Aorta (tissue), 5 donors: ENCODE data around the gene METRNL. TPM values are rescaled to one million over a fixed set of nuclear protein-coding genes. Genes with fewer than 3 reads are reported as not detected.
A peak's percentile ranks its signal among the peaks of the same experiment; 100 is the strongest.
"Not testable (repeated sequence)": the region's sequence is repeated elsewhere in the genome, so short reads cannot be mapped to it uniquely, and the experiment has no call there.

Experiments
- ATAC-seq: fragments of 200-7000 bp; cut with Tn5 transposase; one replicate; pipeline ENCODE4 v1.9.1; 2022; ENCODE audit warnings: moderate library complexity; ENCODE audit not compliant: low FRiP score
- DNase-seq, 2 donors: peaks; one replicate each; pipeline ENCODE4 v3.0.0-alpha.2; 2020
- H3K27ac ChIP-seq, 2 donors: one replicate each; pipeline ENCODE4 v1.5.1; 2013; ENCODE audit warnings: low read length in 2 of 2, mild to moderate bottlenecking in 2 of 2, moderate library complexity in 2 of 2, control low read depth in 1 of 2, inconsistent platforms in 1 of 2, low read depth in 1 of 2
- H3K27me3 ChIP-seq, 2 donors: one replicate each; pipeline ENCODE4 v1.6.1; 2013; ENCODE audit warnings: control low read depth in 1 of 2, low read length in 1 of 2, mild to moderate bottlenecking in 1 of 2, moderate library complexity in 1 of 2; ENCODE audit not compliant: insufficient read depth in 2 of 2, control insufficient read depth in 1 of 2
- H3K36me3 ChIP-seq, 2 donors: one replicate each; pipeline ENCODE4 v1.6.1; 2013; ENCODE audit warnings: control low read depth in 1 of 2, low read length in 1 of 2, mild to moderate bottlenecking in 1 of 2; ENCODE audit not compliant: insufficient read depth in 2 of 2, control insufficient read depth in 1 of 2
- H3K4me1 ChIP-seq, 2 donors: one replicate each; pipeline ENCODE4 v1.6.1; 2013; ENCODE audit warnings: low read length in 2 of 2, control low read depth in 1 of 2, mild to moderate bottlenecking in 1 of 2, moderate library complexity in 1 of 2; ENCODE audit not compliant: insufficient read depth in 2 of 2, control insufficient read depth in 1 of 2
- H3K4me3 ChIP-seq, 2 donors: one replicate each; pipeline ENCODE4 v1.5.1; 2013; ENCODE audit warnings: low read length in 2 of 2, control low read depth in 1 of 2, mild to moderate bottlenecking in 1 of 2
- H3K9me3 ChIP-seq: one replicate; pipeline ENCODE4 v1.6.1; 2013; ENCODE audit warnings: mild to moderate bottlenecking, low read length; ENCODE audit not compliant: control insufficient read depth
- WGBS, 2 donors: extraction: QIAGEN DNeasy Blood & Tissue Kit; methylation state at CpG; one replicate each; pipeline ENCODE4 v1.1.7; 2013; 5-methylcytosine and 5-hydroxymethylcytosine counted together
- intact Hi-C, 2 donors: fragments of 100-400 bp; cut with DNase I; formaldehyde crosslinking; loops; one replicate each; pipeline versions ENCODE4 v1.14.2 to v1.15.0; 2022
- polyA plus RNA-seq, 2 donors: library from polyadenylated mRNA; stranded (reverse); fragments of 200-250 nt; gene quantifications; one replicate each; pipeline ENCODE4 v1.2.3, GENCODE V29; 2013
- total RNA-seq, 2 donors: library from RNA; stranded (reverse); fragmentation: NEBNext Ultra II Directional; extraction: Animal tissue kit (Norgen Biotek cat#: 25700); gene quantifications; one replicate each; pipeline ENCODE4 v1.2.1, GENCODE V29; 2021
- donor health status: healthy with polysubstance abuse.
- donor health status: Bipolar disorder and iron deficiency.
- donor health status: DM: no; HTN: no; CAD: no.
- donor health status: DM: no; HTN: no; CAD: no.
- donor health status: DM: yes; HTN: yes; CAD: no.

Gene METRNL
- total and polyA plus RNA-seq, 4 donors, result 35.3 to 176 (median 104) TPM

DNA sequence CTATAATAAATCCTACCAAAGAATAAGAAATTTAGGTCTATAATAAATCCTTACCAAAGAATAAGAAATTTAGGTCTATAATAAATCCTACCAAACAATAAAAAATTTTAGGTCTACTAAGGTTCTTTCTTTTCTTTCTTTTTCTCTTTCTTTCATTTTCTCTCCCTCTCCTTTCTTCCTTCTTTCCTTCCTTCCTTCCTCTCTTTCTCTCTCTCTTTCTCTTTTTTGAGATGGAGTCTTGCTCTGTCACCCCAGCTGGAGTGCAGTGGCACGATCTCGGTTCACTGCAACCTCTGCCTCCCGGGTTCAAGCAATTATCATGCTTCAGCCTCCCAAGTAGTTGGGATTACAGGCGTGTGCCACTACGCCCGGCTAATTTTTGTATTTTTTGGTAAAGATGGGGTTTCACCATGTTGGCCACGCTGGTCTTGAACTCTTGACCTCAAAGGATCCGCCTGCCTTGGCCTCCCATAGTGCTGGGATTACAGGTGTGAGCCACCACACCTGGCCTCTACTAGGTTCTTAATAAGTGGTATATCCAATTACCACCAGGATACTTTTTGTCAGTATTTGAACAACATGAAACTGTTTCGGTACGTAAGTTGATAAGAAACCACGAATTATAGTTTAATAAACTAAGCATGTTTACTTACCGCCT lies 31.5 kb upstream of the METRNL start:
- H3K36me3 ChIP-seq, DNase-seq, intact Hi-C loops, H3K27ac ChIP-seq, ATAC-seq, H3K4me3 ChIP-seq, H3K4me1 ChIP-seq, H3K27me3 ChIP-seq, H3K9me3 ChIP-seq: not testable (repeated sequence)
- 92 to 93% methylated on average over 12 of the region's 12 CpGs for WGBS, 2 donors

DNA sequence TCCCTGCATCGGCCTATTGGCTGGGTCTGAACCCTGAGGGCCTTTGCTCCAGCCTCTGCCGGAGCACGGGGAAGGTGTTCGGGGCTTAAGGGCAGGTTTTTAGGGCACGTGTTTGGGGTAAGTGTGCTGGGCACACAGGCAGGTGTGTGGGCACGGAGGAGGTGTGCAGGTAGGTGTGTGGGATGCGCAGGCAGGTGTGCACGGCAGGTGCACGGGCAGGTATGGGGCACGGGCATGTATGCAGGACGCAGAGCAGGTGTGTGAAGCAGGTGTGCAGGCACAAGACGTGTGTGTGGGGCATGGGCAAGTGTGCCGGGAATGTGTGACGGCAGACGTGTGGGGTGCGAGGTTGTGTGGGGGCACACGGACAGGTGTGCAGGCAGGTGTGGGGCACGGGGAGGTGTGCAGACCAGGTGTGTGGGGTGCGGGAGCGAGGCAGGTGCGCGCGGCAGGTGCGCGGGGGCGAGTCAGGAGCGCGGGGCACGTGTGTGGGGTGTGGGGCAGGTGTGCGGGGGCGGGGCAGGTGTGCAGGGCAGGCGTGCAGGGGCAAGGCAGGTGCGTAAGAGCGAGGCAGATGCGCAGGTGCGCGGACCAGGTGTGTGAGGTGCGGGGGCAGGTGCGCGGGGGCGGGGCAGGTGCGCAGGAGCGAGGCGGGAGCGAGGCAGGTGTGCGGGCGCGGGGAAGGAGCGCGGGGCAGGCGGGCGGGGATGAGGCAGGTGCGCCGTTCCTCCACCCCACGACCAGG lies 28.6 kb upstream of the METRNL start:
- no peaks in the 10 kb centered on the region for H3K27me3 ChIP-seq
- H3K9me3 ChIP-seq, result no peaks in the 10 kb centered on the region
- DNase-seq, result no peak
- ATAC-seq, result peak; percentile 7
- H3K4me3 ChIP-seq, result peak overlapping the region in 1 of 2 donors; percentile 18
- intact Hi-C loops, result no loop called here
- H3K36me3 ChIP-seq, result no peaks in the 10 kb centered on the region
- WGBS, 2 donors, result 32 to 33% methylated on average over 43 to 55 of the region's 55 CpGs
- H3K4me1 ChIP-seq, result no peaks in the 10 kb centered on the region
- H3K27ac ChIP-seq, result no peak overlapping the region

DNA sequence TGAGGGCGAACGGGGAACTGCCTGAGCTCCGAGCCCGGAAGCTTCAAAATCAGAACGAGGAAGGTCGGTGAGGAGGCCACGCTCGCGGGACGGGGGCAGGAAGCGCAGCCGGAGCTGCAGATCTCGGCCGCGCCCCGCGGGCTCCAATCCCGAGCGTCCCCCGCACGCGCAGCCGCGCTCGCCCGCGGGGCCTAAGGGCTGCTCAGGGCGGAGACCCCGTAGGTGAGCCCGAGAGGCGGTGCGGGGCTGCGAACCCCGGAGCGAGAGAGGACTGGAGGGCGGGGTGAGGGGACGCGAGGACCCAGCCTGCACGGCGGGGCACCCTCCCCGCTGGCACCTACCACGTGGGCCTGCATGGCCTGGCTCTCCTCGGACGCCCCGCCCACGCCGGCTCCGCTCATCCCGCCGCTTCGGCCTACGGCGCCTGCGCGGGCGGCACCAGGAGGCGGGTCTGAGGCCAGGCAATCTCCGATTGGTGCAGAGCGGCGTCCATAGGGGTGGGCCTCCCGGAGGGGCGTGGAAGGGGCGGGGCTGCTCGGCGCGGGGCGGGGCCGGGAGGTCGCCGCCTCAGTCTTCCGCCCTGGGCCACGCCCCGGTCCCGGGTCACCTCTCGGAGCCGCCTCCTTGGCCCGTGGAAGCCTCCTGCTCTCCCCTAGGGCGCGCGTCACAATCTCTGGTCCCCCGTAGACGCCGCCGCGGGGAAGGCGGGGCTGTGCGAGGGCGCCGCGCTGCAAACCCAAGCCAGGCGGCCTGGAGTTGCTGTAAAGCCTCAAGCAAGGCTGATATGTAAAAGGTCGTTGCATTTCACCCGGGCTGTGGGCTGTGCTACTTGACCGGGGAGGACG lies 27.8 kb upstream of the METRNL start:
- ATAC-seq, result peak; percentile 98
- Histone ChIP-seq H3K4me3 (peak overlapping the region in 1 of 2 donors; percentile 18), H3K27me3 (no peaks in the 10 kb centered on the region), H3K27ac (peak overlapping the region in 1 of 2 donors; percentile 55), H3K4me1 (no peaks in the 10 kb centered on the region), H3K36me3 (no peaks in the 10 kb centered on the region), H3K9me3 (no peaks in the 10 kb centered on the region)
- peak; percentile 98 to 99 for DNase-seq
- WGBS, 2 donors, result 0% methylated on average over 51 to 95 of the region's 95 CpGs
- intact Hi-C loops, result no loop called here

DNA sequence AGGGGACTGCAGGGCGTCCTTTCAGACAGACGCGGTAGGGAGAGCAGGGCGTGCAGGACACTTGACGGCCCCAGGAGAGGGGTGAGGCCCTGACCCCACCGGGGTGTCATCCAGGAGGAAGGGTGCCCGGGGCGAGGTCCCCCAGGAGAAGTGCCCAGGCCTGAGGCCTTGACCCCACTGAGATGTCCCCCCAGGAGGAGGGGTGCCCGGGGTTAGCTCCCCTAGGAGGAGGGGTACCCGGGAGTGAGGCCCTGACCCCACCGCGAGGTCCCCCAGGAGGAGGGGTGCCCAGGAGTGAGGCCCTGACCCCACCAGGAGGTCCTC lies 27.2 kb upstream of the METRNL start:
- H3K4me3 ChIP-seq, result no peak overlapping the region
- WGBS, 2 donors, result 41 to 47% methylated on average over 12 of the region's 12 CpGs
- DNase-seq (no peak), ATAC-seq (no peak)
- H3K36me3 ChIP-seq, result no peaks in the 10 kb centered on the region
- intact Hi-C loops, result no loop called here
- peak overlapping the region in 1 of 2 donors; percentile 55 for H3K27ac ChIP-seq
- H3K27me3 ChIP-seq, result no peaks in the 10 kb centered on the region
- no peaks in the 10 kb centered on the region for H3K9me3 ChIP-seq
- no peaks in the 10 kb centered on the region for H3K4me1 ChIP-seq

DNA sequence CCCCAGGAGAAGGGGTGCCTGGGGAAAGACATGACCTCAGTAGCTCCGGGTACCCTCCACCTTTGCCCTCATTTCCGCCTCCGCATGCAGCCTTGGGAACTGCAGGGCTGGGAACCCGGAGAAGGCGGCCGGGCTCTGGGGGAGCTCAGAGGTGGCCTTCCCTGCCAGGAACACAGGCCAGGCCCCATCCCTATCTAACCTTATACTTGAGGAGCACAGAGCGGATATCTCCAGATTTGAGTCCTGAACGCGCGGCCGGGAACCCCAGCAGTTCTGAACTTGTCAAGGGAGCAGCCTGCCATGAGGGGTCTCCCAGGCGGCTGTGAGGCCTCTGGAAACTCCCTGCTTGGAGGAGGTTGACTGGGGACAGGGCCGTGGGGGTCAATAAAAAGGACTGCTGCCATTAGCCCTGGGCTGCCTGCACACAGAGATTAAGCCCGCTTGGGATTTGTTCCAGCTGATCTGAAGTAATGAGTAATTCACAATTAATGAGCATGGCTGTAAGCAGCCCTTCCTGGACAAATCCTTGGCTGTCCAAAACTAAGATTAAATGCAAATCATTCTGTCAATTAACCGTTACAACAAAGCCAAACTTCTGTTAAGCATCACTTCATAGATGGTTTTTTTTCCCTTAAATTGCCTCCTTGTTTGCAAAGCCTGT lies 26.3 kb upstream of the METRNL start:
- H3K27ac ChIP-seq, result peak overlapping the region in 1 of 2 donors; percentile 10
- no peak for ATAC-seq
- H3K9me3 ChIP-seq, result no peaks in the 10 kb centered on the region
- 87 to 89% methylated on average over 15 of the region's 15 CpGs for WGBS, 2 donors
- H3K4me1 ChIP-seq, result no peaks in the 10 kb centered on the region
- H3K4me3 ChIP-seq, result no peak overlapping the region
- H3K27me3 ChIP-seq, result no peaks in the 10 kb centered on the region
- H3K36me3 ChIP-seq, result no peaks in the 10 kb centered on the region
- peak in 1 of 2 donors; percentile 54 for DNase-seq
- intact Hi-C loops, result no loop called here

DNA sequence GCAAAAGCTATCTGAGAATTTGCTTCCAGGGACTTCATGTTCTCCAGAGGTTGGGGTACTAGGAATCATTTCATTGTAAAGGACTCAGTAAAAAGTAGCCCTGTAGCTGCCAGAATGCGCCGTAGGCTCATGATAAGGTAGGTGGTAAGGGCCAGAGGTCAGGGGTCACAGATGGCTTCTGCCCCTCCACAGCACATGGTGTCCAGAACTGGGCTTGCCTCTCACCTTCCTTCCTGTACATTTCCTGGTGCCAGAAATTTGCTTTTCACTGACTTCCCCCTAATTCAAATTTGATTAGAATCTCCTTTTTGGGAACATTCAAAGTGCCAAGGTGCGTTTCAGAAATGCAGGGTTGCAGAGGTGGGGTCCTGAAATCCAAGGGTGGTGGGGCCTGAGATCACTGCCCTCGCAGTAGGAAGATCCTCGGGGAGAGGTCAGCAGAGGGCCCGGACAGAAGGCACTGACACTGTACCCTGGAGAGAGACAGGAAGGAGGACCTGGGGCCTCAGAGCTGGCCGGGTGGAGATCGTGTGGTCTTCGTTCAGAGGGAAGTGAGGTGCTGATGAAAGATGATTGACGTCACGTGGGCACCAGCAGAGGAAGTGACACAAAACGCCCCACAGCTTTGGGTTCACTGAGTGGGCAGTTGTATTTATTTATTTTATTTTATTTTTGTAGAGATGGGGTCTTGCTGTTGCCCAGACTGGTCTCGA lies 25.5 kb upstream of the METRNL start:
- WGBS, 2 donors, result 73 to 78% methylated on average over 13 of the region's 13 CpGs
- intact Hi-C loops, result no loop called here
- no peaks in the 10 kb centered on the region for H3K9me3 ChIP-seq
- H3K4me3 ChIP-seq, result no peak overlapping the region
- H3K36me3 ChIP-seq, result no peaks in the 10 kb centered on the region
- DNase-seq, result peak; percentile 75 to 84
- no peak overlapping the region for H3K27ac ChIP-seq
- H3K4me1 ChIP-seq, result no peaks in the 10 kb centered on the region
- no peak for ATAC-seq
- no peaks in the 10 kb centered on the region for H3K27me3 ChIP-seq

DNA sequence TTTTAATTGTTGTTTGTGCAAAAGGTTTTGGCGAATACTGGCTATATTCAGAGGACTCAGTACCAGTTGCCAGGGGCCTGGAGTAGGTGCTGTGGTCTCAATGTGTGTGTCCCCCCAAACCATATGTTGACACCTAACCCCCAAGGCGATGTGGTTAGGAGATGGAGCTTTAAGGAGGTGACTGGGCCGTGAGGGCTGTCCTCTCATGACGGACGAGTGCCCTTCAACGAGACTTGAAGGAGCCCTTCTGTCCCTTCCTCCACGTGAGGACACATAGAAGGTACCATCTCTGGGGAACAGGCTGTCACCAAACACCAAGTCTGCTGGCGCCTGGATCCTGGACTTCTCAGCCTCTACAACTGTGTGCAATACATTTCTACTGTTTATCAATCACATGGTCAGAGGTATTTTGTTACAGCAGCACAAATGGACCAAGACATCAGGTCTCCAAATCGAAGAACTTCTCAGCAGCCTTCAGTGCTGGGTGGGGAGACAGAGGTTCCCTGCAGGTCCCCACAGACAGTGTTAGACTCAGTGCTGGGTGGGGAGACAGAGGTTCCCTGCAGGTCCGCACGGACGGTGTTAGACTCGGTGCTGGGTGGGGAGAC lies 24.8 kb upstream of the METRNL start:
- intact Hi-C loops, result no loop called here
- Histone ChIP-seq H3K4me1 (no peaks in the 10 kb centered on the region), H3K27ac (no peak overlapping the region), H3K36me3 (no peaks in the 10 kb centered on the region), H3K4me3 (no peak overlapping the region), H3K27me3 (no peaks in the 10 kb centered on the region), H3K9me3 (no peaks in the 10 kb centered on the region)
- no peak for DNase-seq
- WGBS, 2 donors, result 95 to 96% methylated on average over 13 of the region's 13 CpGs
- no peak for ATAC-seq

DNA sequence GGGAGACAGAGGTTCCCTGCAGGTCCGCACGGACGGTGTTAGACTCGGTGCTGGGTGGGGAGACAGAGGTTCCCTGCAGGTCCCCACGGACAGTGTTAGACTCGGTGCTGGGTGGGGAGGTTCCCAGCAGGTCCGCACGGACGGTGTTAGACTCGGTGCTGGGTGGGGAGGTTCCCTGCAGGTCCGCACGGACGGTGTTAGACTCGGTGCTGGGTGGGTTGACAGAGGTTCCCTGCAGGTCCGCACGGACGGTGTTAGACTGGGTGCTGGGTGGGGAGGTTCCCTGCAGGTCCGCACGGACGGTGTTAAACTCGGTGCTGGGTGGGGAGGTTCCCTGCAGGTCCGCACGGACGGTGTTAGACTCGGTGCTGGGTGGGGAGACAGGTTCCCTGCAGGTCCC lies 24.2 kb upstream of the METRNL start:
- not testable (repeated sequence) for H3K4me1 ChIP-seq

More for the DNA sequence above, 24.2 kb upstream of the METRNL start:
- intact Hi-C loops, H3K4me3 ChIP-seq, H3K27ac ChIP-seq, H3K27me3 ChIP-seq, ATAC-seq, H3K36me3 ChIP-seq, H3K9me3 ChIP-seq: not testable (repeated sequence)
- 96 to 97% methylated on average over 17 to 25 of the region's 25 CpGs for WGBS, 2 donors
- peak in 1 of 2 donors; percentile 44 for DNase-seq
